ENCODE measurements around the gene GGCX.
A peak's percentile ranks its signal among the peaks of the same experiment; 100 is the strongest.

The GGCX gene

GRCh38 chr2:85588236-85588635 lies 26.9 kb upstream of the GGCX start:
- H3K4me3 ChIP-seq (ENCODE audit: control insufficient read depth, low read depth, low read length): no peak overlapping the region
- TF ChIP-seq, protein P1, sequence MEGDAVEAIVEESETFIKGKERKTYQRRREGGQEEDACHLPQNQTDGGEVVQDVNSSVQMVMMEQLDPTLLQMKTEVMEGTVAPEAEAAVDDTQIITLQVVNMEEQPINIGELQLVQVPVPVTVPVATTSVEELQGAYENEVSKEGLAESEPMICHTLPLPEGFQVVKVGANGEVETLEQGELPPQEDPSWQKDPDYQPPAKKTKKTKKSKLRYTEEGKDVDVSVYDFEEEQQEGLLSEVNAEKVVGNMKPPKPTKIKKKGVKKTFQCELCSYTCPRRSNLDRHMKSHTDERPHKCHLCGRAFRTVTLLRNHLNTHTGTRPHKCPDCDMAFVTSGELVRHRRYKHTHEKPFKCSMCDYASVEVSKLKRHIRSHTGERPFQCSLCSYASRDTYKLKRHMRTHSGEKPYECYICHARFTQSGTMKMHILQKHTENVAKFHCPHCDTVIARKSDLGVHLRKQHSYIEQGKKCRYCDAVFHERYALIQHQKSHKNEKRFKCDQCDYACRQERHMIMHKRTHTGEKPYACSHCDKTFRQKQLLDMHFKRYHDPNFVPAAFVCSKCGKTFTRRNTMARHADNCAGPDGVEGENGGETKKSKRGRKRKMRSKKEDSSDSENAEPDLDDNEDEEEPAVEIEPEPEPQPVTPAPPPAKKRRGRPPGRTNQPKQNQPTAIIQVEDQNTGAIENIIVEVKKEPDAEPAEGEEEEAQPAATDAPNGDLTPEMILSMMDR (conservative IDR thresholded peaks at IDR 0.05; ENCODE audit: control insufficient read depth, insufficient read depth, low read depth, low read length): no peak
- no peak for DNase-seq (ENCODE audit: low read depth)

DNA sequence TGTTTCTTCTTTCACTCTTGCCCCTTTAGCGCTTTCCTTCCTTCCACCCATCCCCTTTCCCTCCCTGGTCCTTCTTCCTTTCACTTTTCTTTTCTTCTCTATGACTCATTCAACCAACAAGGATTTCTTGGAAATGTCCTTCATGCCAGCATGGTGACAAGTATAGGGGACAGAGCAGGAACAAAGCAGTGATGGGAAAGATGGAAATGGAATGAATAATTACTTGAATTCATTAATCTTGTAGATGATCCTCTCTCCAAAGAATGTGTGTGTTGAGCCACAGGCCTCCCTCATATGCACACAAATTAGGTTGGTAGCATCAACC lies 24.4 kb upstream of the GGCX start:
- H3K4me3 ChIP-seq (ENCODE audit: control insufficient read depth, low read depth, low read length): no peak overlapping the region
- peak; percentile 66 for DNase-seq (ENCODE audit: low read depth)
- TF ChIP-seq, protein P1 (conservative IDR thresholded peaks at IDR 0.05; ENCODE audit: control insufficient read depth, insufficient read depth, low read depth, low read length): no peak

GRCh38 chr2:85584857-85585780 lies 23.8 kb upstream of the GGCX start:
- TF ChIP-seq, protein P1 (conservative IDR thresholded peaks at IDR 0.05; ENCODE audit: control insufficient read depth, insufficient read depth, low read depth, low read length): no peak
- DNase-seq (ENCODE audit: low read depth): peak; percentile 78

GRCh38 chr2:85584354-85584856 lies 23.1 kb upstream of the GGCX start, which contains the start of gene VAMP5:
Gene VAMP5, plus strand, starts transcription at chr2:85584431. Its CDS starts 60 bp downstream, at chr2:85584491.
- DNase-seq (ENCODE audit: low read depth): no peak
- TF ChIP-seq, protein P1 (conservative IDR thresholded peaks at IDR 0.05; ENCODE audit: control insufficient read depth, insufficient read depth, low read depth, low read length): no peak
- H3K4me3 ChIP-seq (ENCODE audit: control insufficient read depth, low read depth, low read length): peak within 1 kb of the TSS; percentile 55

More at GRCh38 chr2:85584857-85585780, 23.8 kb upstream of the GGCX start:
- H3K4me3 ChIP-seq (ENCODE audit: control insufficient read depth, low read depth, low read length): peak overlapping the region; percentile 55

DNA sequence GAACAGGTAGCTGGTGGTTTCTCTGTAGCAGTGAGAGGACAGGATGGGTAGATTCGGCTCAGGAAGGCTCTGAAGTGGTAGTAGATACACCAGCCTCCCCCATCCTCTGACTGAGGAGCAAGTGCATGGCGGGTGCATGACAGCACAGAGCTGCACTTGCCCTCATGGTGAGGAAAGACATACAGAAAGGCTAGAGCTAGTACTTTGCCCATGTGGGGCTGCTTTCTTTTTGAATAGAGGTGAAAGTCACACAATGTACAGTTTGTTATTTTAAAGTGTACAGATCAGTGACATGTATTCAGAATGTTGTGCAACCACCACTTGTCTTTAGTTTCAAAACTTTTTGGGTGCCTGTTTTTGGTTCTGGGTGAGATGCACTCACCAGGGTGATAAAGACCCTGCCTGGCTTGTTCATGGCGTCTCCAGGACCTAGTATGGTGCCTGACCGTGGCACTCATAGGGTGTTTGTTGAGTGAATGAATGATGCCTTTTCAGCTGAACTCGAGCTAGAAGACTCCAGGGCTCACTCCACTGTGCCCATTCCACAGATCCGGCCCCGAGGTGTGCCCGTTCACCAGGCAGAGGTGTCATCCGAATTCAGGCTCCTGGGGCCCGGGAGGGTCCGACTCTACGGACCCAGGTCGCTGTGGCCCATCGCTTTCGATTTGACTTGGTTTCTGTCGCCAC lies 22.5 kb upstream of the GGCX start:
- peak overlapping the region; percentile 42 for H3K4me3 ChIP-seq (ENCODE audit: control insufficient read depth, low read depth, low read length)
- DNase-seq (ENCODE audit: low read depth): no peak
- TF ChIP-seq, protein P1 (conservative IDR thresholded peaks at IDR 0.05; ENCODE audit: control insufficient read depth, insufficient read depth, low read depth, low read length): no peak

- H3K4me3 ChIP-seq (ENCODE audit: control insufficient read depth, low read depth, low read length): no peak overlapping the region
- DNase-seq (ENCODE audit: low read depth): no peak
- TF ChIP-seq, protein P1 (conservative IDR thresholded peaks at IDR 0.05; ENCODE audit: control insufficient read depth, insufficient read depth, low read depth, low read length): no peak
Observed at GRCh38 chr2:85582492-85582891, 21.2 kb upstream of the GGCX start.
